Memory B cell (primary cell): ENCODE results near the gene TAL2.
A peak's percentile ranks its signal among the peaks of the same experiment; 100 is the strongest.
"Not testable (repeated sequence)": the region's sequence is repeated elsewhere in the genome, so short reads cannot be mapped to it uniquely, and the experiment has no call there.

Experiments used
- ATAC-seq: fragments of 150-1000 bp; cut with Tn5 transposase; 2 replicates; pipeline ENCODE4 v1.10.0; 2021; ENCODE audit warnings: low read depth, mild to moderate bottlenecking, moderate library complexity
- DNase-seq, 2 donors: peaks; one replicate each; pipeline ENCODE4 v3.0.0; 2022; ENCODE audit warnings: low spot score in 2 of 2
- H3K27ac Mint-ChIP-seq: one replicate; pipeline ENCODE4 v1.8.0; 2022; ENCODE audit warnings: mild to moderate bottlenecking, moderate library complexity, mixed read lengths
- H3K27me3 Mint-ChIP-seq: one replicate; pipeline ENCODE4 v1.8.0; 2022; ENCODE audit warnings: mixed read lengths
- H3K36me3 Mint-ChIP-seq: one replicate; pipeline ENCODE4 v1.8.0; 2022; ENCODE audit warnings: mild to moderate bottlenecking, mixed read lengths
- H3K4me1 Mint-ChIP-seq: one replicate; pipeline ENCODE4 v1.8.0; 2022; ENCODE audit warnings: mixed read lengths
- H3K4me3 Mint-ChIP-seq: one replicate; pipeline ENCODE4 v1.8.0; 2022; ENCODE audit warnings: mild to moderate bottlenecking, moderate library complexity, mixed read lengths
- H3K9me3 Mint-ChIP-seq: one replicate; pipeline ENCODE4 v1.8.0; 2022; ENCODE audit warnings: mixed read lengths

TAL2 gene

GRCh38 chr9:105683688-105684275 lies 21.5 kb downstream of the TAL2 start:
- Mint-ChIP-seq H3K4me1 (no peaks in the 10 kb centered on the region), H3K4me3 (no peak overlapping the region), H3K27ac (no peak overlapping the region), H3K27me3 (peaks cover 9% of the 10 kb centered on the region), H3K9me3 (no peaks in the 10 kb centered on the region), H3K36me3 (peaks cover 2% of the 10 kb centered on the region)
- DNase-seq = no peak
- no peak for ATAC-seq

DNA sequence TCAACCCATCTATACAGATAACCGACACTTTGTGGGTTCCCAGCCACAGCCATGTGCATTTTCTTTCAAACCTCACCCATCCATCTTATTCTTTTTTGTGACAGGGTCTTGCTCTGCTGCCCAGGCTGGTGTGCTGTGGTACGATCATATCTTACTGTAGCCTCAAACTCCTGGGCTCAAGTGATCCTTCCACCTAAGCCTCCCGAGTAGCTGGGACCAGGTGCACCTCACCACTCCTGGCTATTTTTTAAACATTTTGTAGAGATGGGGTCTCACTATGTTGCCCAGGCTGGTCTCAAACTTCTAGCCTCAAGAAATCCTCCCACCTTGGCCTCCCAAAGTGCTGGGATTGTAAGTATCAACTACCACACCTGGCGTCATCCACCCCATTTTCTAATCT lies 24.7 kb downstream of the TAL2 start:
- peaks cover 2% of the 10 kb centered on the region for H3K36me3 Mint-ChIP-seq
- DNase-seq = no peak
- H3K4me3 Mint-ChIP-seq = no peak overlapping the region
- no peaks in the 10 kb centered on the region for H3K4me1 Mint-ChIP-seq
- H3K27ac Mint-ChIP-seq = no peak overlapping the region
- H3K27me3 Mint-ChIP-seq = peaks cover 9% of the 10 kb centered on the region
- no peaks in the 10 kb centered on the region for H3K9me3 Mint-ChIP-seq
- ATAC-seq = no peak

GRCh38 chr9:105690742-105691141 lies 28.5 kb downstream of the TAL2 start:
- DNase-seq (no peak), ATAC-seq (no peak)
- peaks cover 14% of the 10 kb centered on the region for H3K27me3 Mint-ChIP-seq
- no peaks in the 10 kb centered on the region for H3K9me3 Mint-ChIP-seq
- H3K36me3 Mint-ChIP-seq = no peaks in the 10 kb centered on the region
- H3K4me1 Mint-ChIP-seq = peaks cover 12% of the 10 kb centered on the region
- H3K4me3 Mint-ChIP-seq = no peak overlapping the region
- H3K27ac Mint-ChIP-seq = no peak overlapping the region

DNA sequence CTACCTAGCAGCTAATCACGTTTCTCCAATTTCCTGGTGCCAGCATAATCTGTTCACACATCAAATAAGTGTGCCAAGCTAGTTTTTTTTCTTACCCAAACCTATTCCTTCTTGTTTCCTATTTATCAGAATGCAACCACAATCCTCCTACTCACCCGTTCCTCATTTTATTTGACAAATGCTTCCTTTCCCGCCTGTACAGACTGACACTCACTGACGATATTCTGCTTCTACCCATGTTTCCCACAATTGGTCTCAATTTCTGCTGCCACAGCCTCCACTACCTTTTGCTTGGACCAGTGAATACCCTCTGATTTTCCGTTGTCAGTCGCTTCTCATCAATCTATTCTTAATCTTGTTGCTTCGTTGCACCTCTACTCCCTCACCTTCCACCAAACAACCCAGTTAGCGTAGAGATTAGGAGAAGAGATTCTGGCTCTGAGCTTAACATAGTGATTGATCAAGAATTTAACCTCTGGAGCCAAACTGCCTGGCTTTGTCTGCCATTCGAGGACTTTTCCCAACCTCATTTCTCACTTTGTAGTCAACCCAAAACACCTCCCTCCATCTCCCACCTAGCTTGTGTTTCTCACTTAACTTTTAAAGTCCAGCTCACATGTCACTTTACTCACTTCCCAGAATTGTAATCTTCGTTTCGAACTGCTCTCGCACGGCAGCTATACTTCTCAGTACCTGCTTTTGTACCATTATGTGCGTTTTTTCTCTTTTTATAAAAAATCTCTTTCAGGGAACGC lies 31.4 kb downstream of the TAL2 start:
- Mint-ChIP-seq H3K27ac (peak overlapping the region; percentile 20), H3K4me1 (peaks cover 19% of the 10 kb centered on the region), H3K27me3 (peaks cover 7% of the 10 kb centered on the region), H3K4me3 (peak overlapping the region; percentile 86), H3K9me3 (no peaks in the 10 kb centered on the region), H3K36me3 (peaks cover 2% of the 10 kb centered on the region)
- peak; percentile 18 for ATAC-seq
- no peak for DNase-seq

GRCh38 chr9:105694190-105694847 lies 32.1 kb downstream of the TAL2 start, which contains the start of gene TMEM38B:
Gene TMEM38B, plus strand, starts transcription at chr9:105694541. Its CDS starts 120 bp downstream, at chr9:105694661.
- peaks cover 2% of the 10 kb centered on the region for H3K36me3 Mint-ChIP-seq
- H3K27ac Mint-ChIP-seq = peak within 1 kb of the TSS; percentile 20
- peaks cover 21% of the 10 kb centered on the region for H3K4me1 Mint-ChIP-seq
- DNase-seq = peak; percentile 75 to 81
- peak within 1 kb of the TSS; percentile 86 for H3K4me3 Mint-ChIP-seq
- no peaks in the 10 kb centered on the region for H3K9me3 Mint-ChIP-seq
- peaks cover 7% of the 10 kb centered on the region for H3K27me3 Mint-ChIP-seq
- ATAC-seq = peak; percentile 79

DNA sequence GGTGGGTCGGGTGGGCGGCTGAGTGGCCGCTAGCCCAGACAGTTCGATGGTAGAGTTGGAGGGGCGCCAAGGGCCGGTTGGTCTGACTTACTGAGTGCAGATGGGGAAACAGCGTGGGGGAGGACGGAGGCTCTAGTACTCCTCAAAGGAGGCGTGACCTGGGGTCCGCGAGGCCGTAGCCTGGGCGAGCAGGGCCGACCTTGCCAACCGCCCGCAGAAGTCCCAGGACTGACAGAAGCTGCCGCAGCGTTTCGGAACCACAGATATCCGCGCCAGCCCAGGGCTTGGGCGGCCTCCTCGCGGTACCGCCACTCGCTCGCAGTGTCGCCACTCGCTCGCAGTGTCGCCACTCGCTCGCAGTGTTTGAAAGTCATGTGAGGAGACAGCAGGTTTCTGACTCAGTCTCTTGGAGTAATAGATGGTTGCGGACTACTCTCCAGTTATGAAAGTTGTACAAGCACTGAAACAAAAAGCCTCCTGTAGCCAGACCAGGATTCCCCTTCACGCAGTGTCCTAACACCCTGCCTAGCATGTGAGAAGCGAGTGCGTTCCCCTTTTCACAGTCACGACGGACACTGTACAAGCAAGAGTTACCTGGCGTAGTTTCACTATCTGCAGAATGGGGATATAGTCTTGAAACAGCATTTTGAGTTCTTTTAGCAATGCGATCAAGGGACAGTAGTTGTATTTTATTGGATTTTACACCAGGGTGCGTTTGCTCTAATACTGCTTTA lies 32.8 kb downstream of the TAL2 start:
- DNase-seq (peak; percentile 49 to 69), ATAC-seq (peak; percentile 60)
- Mint-ChIP-seq H3K4me3 (peak overlapping the region; percentile 86), H3K9me3 (no peaks in the 10 kb centered on the region), H3K36me3 (peaks cover 2% of the 10 kb centered on the region), H3K27me3 (peaks cover 6% of the 10 kb centered on the region), H3K4me1 (peaks cover 27% of the 10 kb centered on the region), H3K27ac (peak overlapping the region; percentile 20)

- H3K9me3 Mint-ChIP-seq = no peaks in the 10 kb centered on the region
- no peak overlapping the region for H3K27ac Mint-ChIP-seq
- H3K4me3 Mint-ChIP-seq = no peak overlapping the region
- ATAC-seq = no peak
- peaks cover 5% of the 10 kb centered on the region for H3K27me3 Mint-ChIP-seq
- H3K4me1 Mint-ChIP-seq = peaks cover 34% of the 10 kb centered on the region
- peaks cover 2% of the 10 kb centered on the region for H3K36me3 Mint-ChIP-seq
- no peak for DNase-seq
These were observed 34.0 kb downstream of the TAL2 start for GRCh38 chr9:105696219-105696793.

- H3K36me3 Mint-ChIP-seq = peaks cover 2% of the 10 kb centered on the region
- peaks cover 38% of the 10 kb centered on the region for H3K4me1 Mint-ChIP-seq
- ATAC-seq (no peak), DNase-seq (no peak)
- H3K27ac Mint-ChIP-seq = no peak overlapping the region
- no peaks in the 10 kb centered on the region for H3K9me3 Mint-ChIP-seq
- peaks cover 5% of the 10 kb centered on the region for H3K27me3 Mint-ChIP-seq
- H3K4me3 Mint-ChIP-seq = no peak overlapping the region
These were observed 35.6 kb downstream of the TAL2 start for GRCh38 chr9:105697871-105698270.

DNA sequence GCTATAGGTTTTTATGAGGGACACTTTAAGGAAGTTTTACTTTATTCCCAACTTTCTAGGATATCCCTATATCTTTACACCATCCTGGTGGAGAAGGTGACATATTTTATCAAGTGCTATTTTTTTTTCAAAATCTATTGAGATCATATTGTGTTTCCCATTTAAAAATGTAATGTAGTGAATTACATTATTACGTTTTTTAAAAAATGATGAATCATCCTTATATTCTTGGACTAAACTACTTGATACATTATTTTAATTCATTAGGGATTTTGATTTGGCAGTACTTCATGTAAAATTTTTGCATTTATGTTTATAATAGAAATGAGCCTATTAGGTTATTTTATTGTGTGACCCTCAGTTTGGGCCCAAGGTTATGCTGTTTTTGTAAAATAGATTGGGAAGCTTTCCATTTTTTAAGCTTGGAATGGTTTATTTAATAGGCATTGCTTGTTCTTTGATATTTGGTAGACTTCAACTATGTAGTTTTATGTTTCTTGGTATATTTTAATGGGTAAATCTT lies 36.2 kb downstream of the TAL2 start:
- H3K4me3 Mint-ChIP-seq = no peak overlapping the region
- peaks cover 4% of the 10 kb centered on the region for H3K27me3 Mint-ChIP-seq
- peaks cover 36% of the 10 kb centered on the region for H3K4me1 Mint-ChIP-seq
- H3K27ac Mint-ChIP-seq = no peak overlapping the region
- no peak for ATAC-seq
- H3K9me3 Mint-ChIP-seq = no peaks in the 10 kb centered on the region
- no peak for DNase-seq
- peaks cover 2% of the 10 kb centered on the region for H3K36me3 Mint-ChIP-seq

DNA sequence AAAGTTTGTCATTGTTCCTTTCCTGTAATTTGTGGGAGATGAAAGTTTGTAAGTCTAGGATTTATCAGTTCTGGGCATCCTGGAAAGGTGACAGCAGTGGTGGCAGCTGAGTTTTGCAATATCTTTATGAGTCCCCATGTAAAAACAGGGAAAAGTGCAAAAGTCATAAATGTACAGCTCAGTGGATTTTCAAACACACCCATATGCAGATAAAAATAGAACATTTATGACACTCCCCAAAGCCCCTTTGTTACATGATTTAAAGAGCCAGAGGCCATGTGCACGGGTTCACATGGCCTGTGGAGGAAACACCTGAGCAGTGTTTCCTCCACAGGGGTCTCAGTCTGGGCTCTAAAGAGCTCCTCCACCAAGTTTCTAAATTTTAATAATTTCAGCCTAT lies 38.4 kb downstream of the TAL2 start:
- H3K36me3 Mint-ChIP-seq = peaks cover 2% of the 10 kb centered on the region
- peaks cover 25% of the 10 kb centered on the region for H3K4me1 Mint-ChIP-seq
- no peaks in the 10 kb centered on the region for H3K27me3 Mint-ChIP-seq
- no peaks in the 10 kb centered on the region for H3K9me3 Mint-ChIP-seq
- no peak overlapping the region for H3K4me3 Mint-ChIP-seq
- no peak overlapping the region for H3K27ac Mint-ChIP-seq
- DNase-seq = no peak
- ATAC-seq = no peak

GRCh38 chr9:105701145-105701544 lies 38.9 kb downstream of the TAL2 start:
- Mint-ChIP-seq H3K27me3 (no peaks in the 10 kb centered on the region), H3K36me3 (peaks cover 3% of the 10 kb centered on the region), H3K4me1 (peaks cover 25% of the 10 kb centered on the region), H3K9me3 (no peaks in the 10 kb centered on the region), H3K4me3 (no peak overlapping the region), H3K27ac (no peak overlapping the region)
- no peak for ATAC-seq
- DNase-seq = no peak

GRCh38 chr9:105702207-105702606 lies 40.0 kb downstream of the TAL2 start:
- H3K9me3 Mint-ChIP-seq = no peaks in the 10 kb centered on the region
- H3K36me3 Mint-ChIP-seq = peaks cover 3% of the 10 kb centered on the region
- no peak overlapping the region for H3K27ac Mint-ChIP-seq
- DNase-seq = no peak
- no peak for ATAC-seq
- H3K4me3 Mint-ChIP-seq = no peak overlapping the region
- H3K27me3 Mint-ChIP-seq = no peaks in the 10 kb centered on the region
- peaks cover 23% of the 10 kb centered on the region for H3K4me1 Mint-ChIP-seq

DNA sequence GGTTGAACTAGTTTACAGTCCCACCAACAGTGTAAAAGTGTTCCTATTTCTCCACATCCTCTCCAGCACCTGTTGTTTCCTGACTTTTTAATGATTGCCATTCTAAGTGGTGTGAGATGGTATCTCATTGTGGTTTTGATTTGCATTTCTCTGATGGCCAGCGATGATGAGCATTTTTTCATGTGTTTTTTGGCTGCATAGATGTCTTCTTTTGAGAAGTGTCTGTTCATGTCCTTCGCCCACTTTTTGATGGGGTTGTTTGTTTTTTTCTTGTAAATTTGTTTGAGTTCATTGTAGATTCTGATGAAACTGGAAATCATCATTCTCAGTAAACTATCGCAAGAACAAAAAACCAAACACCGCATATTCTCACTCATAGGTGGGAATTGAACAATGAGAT lies 41.4 kb downstream of the TAL2 start:
- H3K4me1 Mint-ChIP-seq = peaks cover 21% of the 10 kb centered on the region
- not testable (repeated sequence) for DNase-seq, H3K27me3 Mint-ChIP-seq, H3K27ac Mint-ChIP-seq, ATAC-seq, H3K4me3 Mint-ChIP-seq, H3K9me3 Mint-ChIP-seq, H3K36me3 Mint-ChIP-seq
